HG02973 (cell line): ENCODE results near the gene C1orf216.
"Not testable (repeated sequence)": the region's sequence is repeated elsewhere in the genome, so short reads cannot be mapped to it uniquely, and the experiment has no call there.

ENCODE experiments used
- ATAC-seq: cut with Tn5 transposase; IDR thresholded peaks from one replicate; pipeline ENCODE4 v1.9.1; 2021; ENCODE audit warnings: moderate library complexity; ENCODE audit not compliant: unreplicated experiment

The C1orf216 gene, protein sequence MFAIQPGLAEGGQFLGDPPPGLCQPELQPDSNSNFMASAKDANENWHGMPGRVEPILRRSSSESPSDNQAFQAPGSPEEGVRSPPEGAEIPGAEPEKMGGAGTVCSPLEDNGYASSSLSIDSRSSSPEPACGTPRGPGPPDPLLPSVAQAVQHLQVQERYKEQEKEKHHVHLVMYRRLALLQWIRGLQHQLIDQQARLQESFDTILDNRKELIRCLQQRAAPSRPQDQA

DNA sequence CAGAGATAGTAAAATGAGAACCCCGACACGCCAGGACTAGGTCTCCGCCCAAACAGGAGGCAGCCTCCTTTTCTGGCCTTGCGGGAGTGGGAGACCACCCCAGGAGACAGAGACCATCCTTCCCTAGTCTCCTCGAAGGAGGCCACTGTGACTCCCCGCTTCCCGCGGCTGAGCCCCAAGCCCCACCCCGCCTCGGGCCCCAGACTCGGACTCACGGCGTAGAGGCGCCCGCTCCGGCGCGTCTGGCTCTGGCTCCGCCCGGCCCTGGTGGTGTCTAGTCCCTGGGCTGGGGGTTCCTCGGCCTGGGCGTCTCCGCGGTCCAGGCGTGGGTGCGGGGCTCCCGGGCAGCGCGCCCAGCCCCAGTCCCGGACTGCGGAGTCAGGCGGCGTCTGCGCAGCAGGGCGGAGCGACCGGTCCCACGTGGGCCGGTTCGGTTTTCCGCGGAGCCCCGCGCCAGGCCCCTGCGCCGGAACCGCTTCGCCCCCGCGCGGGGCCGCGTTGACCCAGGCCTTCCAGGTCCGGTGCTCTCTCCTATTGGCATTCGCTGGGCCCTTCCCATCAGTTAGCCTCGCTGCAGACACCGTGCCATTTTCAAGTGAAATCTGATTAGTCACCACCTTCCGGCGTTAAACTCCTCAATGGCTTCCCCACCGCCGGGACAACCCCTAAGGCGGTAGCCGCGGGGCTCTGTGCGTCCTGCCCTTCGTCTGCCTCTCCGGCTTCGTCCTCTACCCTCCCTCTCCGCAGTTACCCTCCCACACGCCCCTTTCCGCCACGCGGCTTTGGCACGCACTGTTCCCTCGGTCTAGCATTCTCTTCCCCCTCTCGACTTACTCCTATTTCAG lies at the start of gene C1orf216:
C1orf216 (minus strand) TSS at position 393 of the 845 bp plus-strand sequence. CDS start 2,563 bp downstream, outside the sequence.
- peak; percentile 46 for ATAC-seq

DNA sequence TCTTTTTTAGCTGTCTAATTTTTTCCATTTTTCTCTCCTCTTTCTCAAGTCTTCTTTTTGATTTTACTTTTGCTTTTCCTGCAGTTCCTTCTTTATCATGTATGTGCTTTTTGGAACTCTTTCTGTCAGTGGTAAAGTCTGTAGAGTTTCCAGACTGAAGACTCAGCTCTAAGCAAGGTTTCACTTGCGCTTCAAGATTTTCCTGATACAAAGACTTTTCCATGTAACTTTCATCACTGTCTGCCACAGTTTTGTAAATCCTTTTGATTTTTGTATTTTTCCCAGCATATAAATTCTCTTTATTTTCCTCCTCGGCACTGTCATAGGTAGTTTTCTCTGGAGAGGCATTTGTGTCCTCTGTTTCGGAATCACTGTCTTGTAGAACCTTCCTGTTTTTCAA lies 45.6 kb upstream of the C1orf216 start:
- ATAC-seq = no peak

- no peak for ATAC-seq
Observed at GRCh38 chr1:35763201-35763600, 44.5 kb upstream of the C1orf216 start.

- ATAC-seq = no peak
Observed at GRCh38 chr1:35762141-35762540, 43.5 kb upstream of the C1orf216 start.

DNA sequence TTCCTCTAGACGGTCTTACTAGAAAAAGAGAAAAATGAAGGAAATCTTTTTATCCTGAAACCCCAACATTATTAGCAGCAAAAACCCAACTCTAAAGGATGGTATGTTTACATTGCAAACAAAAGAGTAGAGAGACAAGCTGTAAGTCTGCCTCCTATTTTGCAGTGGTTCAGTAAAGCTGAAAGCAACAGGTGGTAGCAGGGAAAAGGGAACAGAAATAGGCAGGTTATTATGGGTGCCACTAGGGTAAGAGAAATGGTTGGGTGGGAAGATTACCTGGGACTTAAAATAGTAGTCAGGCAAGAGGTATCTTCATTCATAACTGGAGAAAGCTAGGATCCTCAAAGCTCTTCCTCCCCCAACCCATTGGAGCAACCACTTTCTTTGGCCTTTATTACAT lies 37.4 kb upstream of the C1orf216 start:
- no peak for ATAC-seq

- ATAC-seq = no peak
Observed at GRCh38 chr1:35753626-35754260, 35.1 kb upstream of the C1orf216 start.

- no peak for ATAC-seq
Observed at GRCh38 chr1:35748326-35748725, 29.6 kb upstream of the C1orf216 start.

GRCh38 chr1:35745124-35745730 lies 26.5 kb upstream of the C1orf216 start:
- no peak for ATAC-seq

DNA sequence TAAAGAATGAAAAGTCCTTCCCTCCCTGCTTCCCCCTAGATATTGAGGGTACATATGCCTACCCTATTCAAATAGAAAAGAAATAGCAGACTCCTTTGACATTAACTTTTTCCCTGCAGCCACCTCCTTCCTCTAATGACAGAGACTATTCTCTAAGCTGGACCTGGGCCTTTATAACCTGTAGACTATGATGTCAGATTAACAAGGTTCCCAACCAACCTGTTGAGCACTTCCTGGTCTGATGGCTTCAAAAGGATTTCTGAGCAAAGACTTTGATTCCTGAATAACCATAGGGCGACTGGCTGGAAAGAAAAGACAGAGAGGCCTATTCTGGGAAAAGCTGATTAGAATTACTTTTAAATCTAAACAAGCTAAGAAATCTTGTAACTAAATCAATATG lies 18.4 kb upstream of the C1orf216 start:
- no peak for ATAC-seq

GRCh38 chr1:35727434-35728040 lies 8.9 kb upstream of the C1orf216 start:
- no peak for ATAC-seq

- no peak for ATAC-seq
Observed at GRCh38 chr1:35726450-35727433, 8.1 kb upstream of the C1orf216 start.

DNA sequence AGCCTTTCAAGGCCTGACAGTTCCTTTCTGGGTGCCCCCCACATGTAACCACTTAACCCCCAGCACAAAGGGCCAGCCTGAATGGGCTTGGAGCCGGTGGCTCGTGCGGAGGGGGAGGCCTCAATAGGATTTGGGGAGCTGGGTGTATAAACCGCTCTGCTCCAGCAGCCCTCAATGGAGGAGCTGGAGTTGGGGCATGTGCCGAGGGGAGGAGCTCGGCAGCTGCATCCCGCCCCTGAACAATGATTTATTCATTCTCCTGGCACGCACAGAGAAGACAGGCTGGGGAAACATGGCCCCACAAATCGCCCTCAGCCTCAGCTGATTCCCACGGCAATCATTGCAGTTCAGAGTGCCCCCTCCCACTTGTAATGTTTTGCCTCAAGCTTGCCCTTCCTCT lies 6.9 kb upstream of the C1orf216 start:
- ATAC-seq = no peak

- ATAC-seq = no peak
Observed at GRCh38 chr1:35717911-35718476, 690 bp downstream of the C1orf216 start.

DNA sequence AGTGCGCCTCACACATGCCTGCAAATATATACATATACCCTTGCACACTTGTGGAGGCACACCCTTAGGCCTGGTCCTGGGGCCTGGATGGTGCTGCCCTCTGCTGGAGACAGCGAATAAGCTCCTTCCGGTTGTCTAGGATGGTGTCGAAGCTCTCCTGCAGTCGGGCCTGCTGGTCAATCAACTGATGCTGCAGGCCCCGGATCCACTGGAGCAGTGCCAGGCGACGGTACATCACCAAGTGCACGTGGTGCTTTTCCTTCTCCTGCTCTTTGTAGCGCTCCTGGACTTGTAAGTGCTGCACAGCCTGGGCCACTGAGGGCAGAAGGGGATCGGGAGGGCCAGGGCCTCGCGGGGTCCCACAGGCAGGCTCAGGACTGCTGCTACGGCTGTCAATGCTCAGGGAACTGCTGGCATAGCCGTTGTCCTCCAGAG lies 3.1 kb downstream of the C1orf216 start:
- peak; percentile 48 for ATAC-seq

DNA sequence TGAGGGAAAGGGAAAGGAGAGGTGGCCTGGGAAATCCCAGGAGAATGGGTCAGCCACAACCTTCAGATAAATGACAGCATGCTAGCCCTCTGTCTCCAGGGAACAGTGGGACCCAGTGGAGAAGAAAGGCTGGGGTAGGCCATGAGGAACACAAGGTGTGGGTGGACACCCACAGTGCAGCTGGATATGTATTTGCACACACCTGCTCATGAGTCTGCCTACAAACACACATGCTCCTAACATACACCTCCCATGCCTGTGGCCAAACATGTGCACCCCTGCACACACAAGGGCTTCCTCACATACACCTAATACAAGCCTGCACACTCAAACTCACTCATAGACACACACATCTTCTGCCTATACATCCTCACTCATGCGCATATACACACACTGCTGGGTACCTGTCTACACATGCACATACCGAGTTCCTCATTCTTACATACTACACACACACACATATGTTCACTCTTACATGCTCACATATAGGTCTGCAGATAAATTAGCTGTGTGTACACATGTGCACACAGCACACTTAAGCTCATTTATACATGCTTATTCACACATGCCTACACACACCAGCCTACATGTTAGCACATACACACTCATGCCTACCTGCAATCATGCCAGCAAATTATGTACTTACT lies 3.6 kb downstream of the C1orf216 start:
- no peak for ATAC-seq

DNA sequence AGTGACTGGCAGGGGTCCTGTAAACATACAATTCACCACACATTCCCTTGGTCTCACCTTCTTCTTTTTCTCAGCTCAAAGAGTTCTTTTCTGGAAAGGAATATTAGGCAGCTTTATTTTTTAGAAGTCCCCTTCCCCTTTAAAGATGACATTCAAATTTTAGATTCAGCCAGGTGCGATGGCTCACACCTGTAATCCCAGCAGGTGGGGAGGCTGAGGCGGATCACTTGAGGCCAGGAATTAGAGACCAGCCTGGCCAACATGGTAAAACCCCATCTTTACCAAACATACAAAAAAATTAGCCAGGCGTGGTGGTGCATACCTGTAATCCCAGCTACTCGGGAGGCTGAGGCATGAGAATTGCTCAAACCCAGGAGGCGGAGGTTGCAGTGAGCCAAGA lies 7.6 kb downstream of the C1orf216 start:
- ATAC-seq = not testable (repeated sequence)

DNA sequence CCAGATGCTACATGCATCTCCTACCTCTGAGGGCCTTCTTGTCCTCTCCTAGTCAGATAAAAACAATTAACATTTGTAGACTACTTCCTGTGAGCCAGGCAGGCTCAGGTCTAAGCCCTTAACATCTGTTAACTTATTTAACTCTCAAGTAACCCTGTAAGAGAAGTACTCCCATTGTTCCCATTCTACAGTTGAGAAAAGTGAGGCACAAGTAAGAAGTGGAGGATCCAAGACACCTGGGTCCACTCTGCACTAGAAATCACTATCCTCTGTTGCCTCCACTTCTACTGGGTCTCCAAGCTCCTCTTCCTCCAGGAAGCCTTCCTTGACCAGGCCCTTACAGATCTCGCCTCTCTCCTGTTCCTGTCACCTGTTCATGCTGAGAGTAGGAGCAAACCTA lies 9.7 kb downstream of the C1orf216 start:
- no peak for ATAC-seq

GRCh38 chr1:35708441-35708921 lies 10.2 kb downstream of the C1orf216 start:
- no peak for ATAC-seq
